Left lung (tissue), 10 donors: ENCODE measurements around the gene IKZF1. TPM values are rescaled to one million over a fixed set of nuclear protein-coding genes. Genes with fewer than 3 reads are reported as not detected.
A peak's percentile ranks its signal among the peaks of the same experiment; 100 is the strongest.

Experiments
- ATAC-seq: fragments of 200-7000 bp; cut with Tn5 transposase; one replicate; pipeline ENCODE4 v1.9.1; 2020; ENCODE audit warnings: moderate library complexity
- DNase-seq, 4 donors: peaks; one replicate each; pipeline ENCODE4 v3.0.0-alpha.2; 2013 to 2020
- H3K27ac ChIP-seq, 2 donors: fragments of 200-600 bp; sonication (generic) in 1 of 2; one replicate each; pipeline versions ENCODE4 v1.5.0 to v1.8.0; 2020 to 2021
- H3K27me3 ChIP-seq, 2 donors: fragments of 200-600 bp; sonication (generic) in 1 of 2; one replicate each; pipeline versions ENCODE4 v1.5.0 to v1.8.0; 2020 to 2021
- H3K36me3 ChIP-seq, 2 donors: fragments of 200-600 bp; sonication (generic) in 1 of 2; one replicate each; pipeline versions ENCODE4 v1.5.0 to v1.8.0; 2020 to 2021
- H3K4me1 ChIP-seq, 2 donors: fragments of 200-600 bp; one replicate each; pipeline ENCODE4 v1.8.0; 2021
- H3K4me3 ChIP-seq, 2 donors: fragments of 200-600 bp; sonication (generic) in 1 of 2; one replicate each; pipeline versions ENCODE4 v1.5.0 to v1.8.0; 2020 to 2021; ENCODE audit warnings: mild to moderate bottlenecking in 1 of 2
- H3K9me3 ChIP-seq, 2 donors: fragments of 200-600 bp; sonication (generic) in 1 of 2; one replicate each; pipeline versions ENCODE4 v1.5.0 to v1.8.0; 2020 to 2021
- intact Hi-C, 2 donors: fragments of 100-400 bp; cut with DNase I; formaldehyde crosslinking; loops; one replicate each; pipeline versions ENCODE4 v1.11.2 to v1.14.2; 2022
- polyA plus RNA-seq, 6 donors: library from polyadenylated mRNA; unstranded; fragments of 120-200 nt; gene quantifications; one replicate each; pipeline ENCODE4 v1.2.1, GENCODE V29; 2013; ENCODE audit not compliant: insufficient read length in 6 of 6
- total RNA-seq, 2 donors: library from RNA; stranded (reverse); fragmentation: NEBNext Ultra II Directional; extraction: Animal tissue kit (Norgen Biotek cat#: 25700); gene quantifications; one replicate each; pipeline ENCODE4 v1.2.1, GENCODE V29; 2021
- TF ChIP-seq, protein P1 (sequence below), 2 donors: fragments of 200-600 bp; sonication (generic) in 1 of 2; IDR thresholded peaks; one replicate each; pipeline versions ENCODE4 v1.5.0 to v1.8.0; 2021; ENCODE audit warnings: antibody characterized with exemption in 2 of 2
- donor health status: DM: no; HTN: yes; CAD: no.
- donor health status: DM: no; HTN: no; CAD: no.

IKZF1 gene
- total and polyA plus RNA-seq, 8 donors = 1.9 to 50.2 (median 2.3) TPM

DNA sequence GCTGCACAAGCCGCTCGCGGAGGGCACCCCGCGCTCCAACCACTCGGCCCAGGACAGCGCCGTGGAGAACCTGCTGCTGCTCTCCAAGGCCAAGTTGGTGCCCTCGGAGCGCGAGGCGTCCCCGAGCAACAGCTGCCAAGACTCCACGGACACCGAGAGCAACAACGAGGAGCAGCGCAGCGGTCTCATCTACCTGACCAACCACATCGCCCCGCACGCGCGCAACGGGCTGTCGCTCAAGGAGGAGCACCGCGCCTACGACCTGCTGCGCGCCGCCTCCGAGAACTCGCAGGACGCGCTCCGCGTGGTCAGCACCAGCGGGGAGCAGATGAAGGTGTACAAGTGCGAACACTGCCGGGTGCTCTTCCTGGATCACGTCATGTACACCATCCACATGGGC, 95.6 kb downstream of the IKZF1 start:
- peaks cover 0 to 16% of the 10 kb centered on the region in 2 donors for H3K4me1 ChIP-seq
- no peaks in the 10 kb centered on the region for H3K9me3 ChIP-seq
- DNase-seq = peak in 1 of 4 donors; percentile 77
- ATAC-seq = no peak
- TF ChIP-seq, protein P1, sequence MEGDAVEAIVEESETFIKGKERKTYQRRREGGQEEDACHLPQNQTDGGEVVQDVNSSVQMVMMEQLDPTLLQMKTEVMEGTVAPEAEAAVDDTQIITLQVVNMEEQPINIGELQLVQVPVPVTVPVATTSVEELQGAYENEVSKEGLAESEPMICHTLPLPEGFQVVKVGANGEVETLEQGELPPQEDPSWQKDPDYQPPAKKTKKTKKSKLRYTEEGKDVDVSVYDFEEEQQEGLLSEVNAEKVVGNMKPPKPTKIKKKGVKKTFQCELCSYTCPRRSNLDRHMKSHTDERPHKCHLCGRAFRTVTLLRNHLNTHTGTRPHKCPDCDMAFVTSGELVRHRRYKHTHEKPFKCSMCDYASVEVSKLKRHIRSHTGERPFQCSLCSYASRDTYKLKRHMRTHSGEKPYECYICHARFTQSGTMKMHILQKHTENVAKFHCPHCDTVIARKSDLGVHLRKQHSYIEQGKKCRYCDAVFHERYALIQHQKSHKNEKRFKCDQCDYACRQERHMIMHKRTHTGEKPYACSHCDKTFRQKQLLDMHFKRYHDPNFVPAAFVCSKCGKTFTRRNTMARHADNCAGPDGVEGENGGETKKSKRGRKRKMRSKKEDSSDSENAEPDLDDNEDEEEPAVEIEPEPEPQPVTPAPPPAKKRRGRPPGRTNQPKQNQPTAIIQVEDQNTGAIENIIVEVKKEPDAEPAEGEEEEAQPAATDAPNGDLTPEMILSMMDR (IDR thresholded peaks at IDR 0.05) = no peak
- H3K27me3 ChIP-seq = peaks cover 17 to 40% of the 10 kb centered on the region in 2 donors
- intact Hi-C loops = no loop called here
- no peak overlapping the region for H3K27ac ChIP-seq
- H3K36me3 ChIP-seq = peaks cover 0 to 49% of the 10 kb centered on the region in 2 donors
- H3K4me3 ChIP-seq = no peak overlapping the region

DNA sequence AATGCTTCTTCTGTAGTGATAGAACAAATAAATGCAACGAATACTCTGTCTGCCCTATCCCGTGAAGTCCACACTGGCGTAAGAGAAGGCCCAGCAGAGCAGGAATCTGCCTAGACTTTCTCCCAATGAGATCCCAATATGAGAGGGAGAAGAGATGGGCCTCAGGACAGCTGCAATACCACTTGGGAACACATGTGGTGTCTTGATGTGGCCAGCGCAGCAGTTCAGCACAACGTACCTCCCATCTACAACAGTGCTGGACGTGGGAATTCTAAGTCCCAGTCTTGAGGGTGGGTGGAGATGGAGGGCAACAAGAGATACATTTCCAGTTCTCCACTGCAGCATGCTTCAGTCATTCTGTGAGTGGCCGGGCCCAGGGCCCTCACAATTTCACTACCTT, 99.9 kb downstream of the IKZF1 start:
- no peak for ATAC-seq
- Histone ChIP-seq H3K9me3 (no peaks in the 10 kb centered on the region), H3K27ac (no peak overlapping the region), H3K4me1 (peaks cover 0 to 25% of the 10 kb centered on the region in 2 donors), H3K27me3 (peaks cover 17 to 37% of the 10 kb centered on the region in 2 donors), H3K4me3 (no peak overlapping the region), H3K36me3 (peaks cover 0 to 37% of the 10 kb centered on the region in 2 donors)
- intact Hi-C loops = no loop called here
- TF ChIP-seq, protein P1 (IDR thresholded peaks at IDR 0.05) = no peak
- no peak for DNase-seq

DNA sequence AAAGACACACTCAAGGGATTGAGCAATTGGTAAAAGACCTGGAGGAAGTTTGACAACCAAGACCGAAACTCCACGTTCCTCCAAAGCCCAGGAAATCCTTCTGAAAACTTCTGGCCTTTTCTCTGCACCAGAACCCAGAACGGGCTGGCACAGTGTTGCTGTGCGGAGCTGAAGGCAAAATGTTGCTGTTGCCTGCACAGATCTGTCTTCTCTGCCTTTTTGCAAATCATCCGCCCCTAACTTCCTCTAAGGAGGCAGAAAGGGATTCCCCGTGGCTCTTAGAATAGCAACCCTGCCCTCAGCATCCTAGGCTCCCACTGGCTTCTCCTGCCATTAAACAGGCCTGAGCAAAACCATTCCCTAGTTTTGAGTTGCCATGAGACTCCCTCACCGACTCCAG, 100.7 kb downstream of the IKZF1 start:
- Histone ChIP-seq H3K27me3 (peaks cover 9 to 28% of the 10 kb centered on the region in 2 donors), H3K36me3 (peaks cover 0 to 28% of the 10 kb centered on the region in 2 donors), H3K27ac (no peak overlapping the region), H3K9me3 (no peaks in the 10 kb centered on the region), H3K4me1 (peaks cover 0 to 33% of the 10 kb centered on the region in 2 donors), H3K4me3 (no peak overlapping the region)
- DNase-seq = no peak
- intact Hi-C loops = no loop called here
- TF ChIP-seq, protein P1 (IDR thresholded peaks at IDR 0.05) = no peak
- ATAC-seq = no peak

GRCh38 chr7:50406935-50407334, 102.4 kb downstream of the IKZF1 start:
- ATAC-seq (no peak), DNase-seq (no peak)
- Histone ChIP-seq H3K27me3 (peaks cover 0 to 12% of the 10 kb centered on the region in 2 donors), H3K27ac (no peak overlapping the region), H3K4me1 (peaks cover 0 to 38% of the 10 kb centered on the region in 2 donors), H3K36me3 (peaks cover 0 to 11% of the 10 kb centered on the region in 2 donors), H3K4me3 (no peak overlapping the region), H3K9me3 (no peaks in the 10 kb centered on the region)
- intact Hi-C loops = no loop called here
- TF ChIP-seq, protein P1 (IDR thresholded peaks at IDR 0.05) = no peak

DNA sequence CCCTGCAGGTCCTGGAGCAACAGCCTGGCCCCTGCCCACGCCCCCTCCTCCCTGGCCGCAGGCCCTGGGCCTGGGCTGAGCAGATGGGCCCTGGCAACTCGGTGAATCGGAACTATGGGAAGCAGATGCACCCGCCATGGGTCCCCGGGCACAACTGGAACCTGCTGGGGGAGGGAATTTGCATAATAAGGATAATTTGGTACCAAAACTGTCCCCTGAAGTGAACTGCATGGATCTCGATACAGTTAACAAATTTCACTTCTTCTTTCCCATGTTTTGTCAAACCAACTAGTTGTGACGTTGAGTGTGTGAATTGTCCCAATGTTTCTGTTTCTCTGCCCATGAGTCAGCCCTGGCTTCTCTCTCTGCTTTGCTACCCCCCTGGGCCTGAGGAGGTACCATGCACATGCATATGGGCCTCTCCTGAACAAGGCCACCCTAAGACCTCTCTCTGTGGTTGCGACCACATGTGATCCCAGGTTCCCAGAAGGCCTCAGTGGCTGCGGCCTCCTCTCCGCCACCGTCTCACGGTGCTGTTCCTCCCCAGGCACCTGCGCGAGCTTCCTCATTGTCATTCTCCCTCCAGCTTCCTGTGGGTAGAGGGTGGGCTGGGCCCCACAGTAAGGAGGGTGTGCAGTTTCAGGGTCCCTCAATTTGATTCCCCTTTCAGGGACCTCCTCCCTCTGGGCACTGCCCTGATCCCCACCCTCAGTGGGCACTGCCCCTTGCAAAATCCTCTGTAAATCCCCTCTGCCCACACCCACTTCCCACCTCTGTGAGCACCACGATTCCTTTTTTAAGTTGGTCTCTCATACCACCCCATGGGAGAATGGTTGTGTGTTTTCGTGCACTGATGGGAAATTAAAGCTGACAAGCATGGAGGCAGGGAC, 105.6 kb downstream of the IKZF1 start:
- DNase-seq = no peak
- Histone ChIP-seq H3K27ac (no peak overlapping the region), H3K4me3 (no peak overlapping the region), H3K9me3 (no peaks in the 10 kb centered on the region), H3K4me1 (peaks cover 0 to 46% of the 10 kb centered on the region in 2 donors), H3K36me3 (no peaks in the 10 kb centered on the region), H3K27me3 (peaks cover 0 to 6% of the 10 kb centered on the region in 2 donors)
- ATAC-seq = peak; percentile 39
- intact Hi-C loops = no loop called here
- TF ChIP-seq, protein P1 (IDR thresholded peaks at IDR 0.05) = no peak
